HEK293 (cell line): ENCODE data around the gene COA8.

Experiments
- BCL11A ChIP-seq: fragments of 450-650 bp; formaldehyde crosslinking; IDR thresholded peaks from 2 replicates; pipeline ENCODE4 v1.5.1; 2016; ENCODE audit warnings: low read depth, missing biosample characterization, missing genetic modification characterization
- KLF16 ChIP-seq: fragments of 450-650 bp; formaldehyde crosslinking; IDR thresholded peaks from 2 replicates; pipeline ENCODE4 v1.5.1; 2017; ENCODE audit warnings: missing biosample characterization, missing genetic modification characterization
- SALL2 ChIP-seq: fragments of 450-650 bp; formaldehyde crosslinking; IDR thresholded peaks from 2 replicates; pipeline ENCODE4 v1.5.0; 2017; ENCODE audit warnings: missing biosample characterization, mild to moderate bottlenecking, missing genetic modification characterization, borderline replicate concordance
- SP2 ChIP-seq: fragments of 450-650 bp; formaldehyde crosslinking; IDR thresholded peaks from 2 replicates; pipeline ENCODE4 v1.5.1; 2016; ENCODE audit warnings: missing biosample characterization, missing genetic modification characterization
- YY2 ChIP-seq: fragments of 450-650 bp; formaldehyde crosslinking; IDR thresholded peaks from 2 replicates; pipeline ENCODE4 v1.5.1; 2016; ENCODE audit warnings: missing biosample characterization, missing genetic modification characterization
- ZBTB8A ChIP-seq: fragments of 450-650 bp; formaldehyde crosslinking; IDR thresholded peaks from 2 replicates; pipeline ENCODE4 v1.5.1; 2016; ENCODE audit warnings: missing biosample characterization, missing genetic modification characterization
- ZNF10 ChIP-seq: fragments of 450-650 bp; formaldehyde crosslinking; IDR thresholded peaks from 2 replicates; pipeline ENCODE4 v1.5.1; 2017; ENCODE audit warnings: missing biosample characterization, missing genetic modification characterization
- ZNF121 ChIP-seq: fragments of 450-650 bp; formaldehyde crosslinking; IDR thresholded peaks from 2 replicates; pipeline ENCODE4 v1.5.1; 2016; ENCODE audit warnings: missing biosample characterization, missing genetic modification characterization
- ZNF146 ChIP-seq: fragments of 450-650 bp; formaldehyde crosslinking; IDR thresholded peaks from 2 replicates; pipeline ENCODE4 v1.5.1; 2016; ENCODE audit warnings: missing biosample characterization, missing genetic modification characterization
- ZNF155 ChIP-seq: fragments of 450-650 bp; formaldehyde crosslinking; IDR thresholded peaks from 2 replicates; pipeline ENCODE4 v1.5.1; 2016; ENCODE audit warnings: missing biosample characterization, missing genetic modification characterization
- ZNF16 ChIP-seq: fragments of 450-650 bp; formaldehyde crosslinking; IDR thresholded peaks from 2 replicates; pipeline ENCODE4 v1.5.1; 2016; ENCODE audit warnings: low read depth, missing biosample characterization, missing genetic modification characterization
- ZNF184 ChIP-seq: fragments of 450-650 bp; IDR thresholded peaks from 2 replicates; pipeline ENCODE4 v1.5.1; 2018; ENCODE audit warnings: missing biosample characterization, mild to moderate bottlenecking, missing genetic modification characterization
- ZNF2 ChIP-seq: fragments of 450-650 bp; formaldehyde crosslinking; IDR thresholded peaks from 2 replicates; pipeline ENCODE4 v1.5.1; 2016; ENCODE audit warnings: missing biosample characterization, missing genetic modification characterization
- ZNF202 ChIP-seq: fragments of 450-650 bp; formaldehyde crosslinking; IDR thresholded peaks from 2 replicates; pipeline ENCODE4 v1.5.1; 2016; ENCODE audit warnings: missing biosample characterization, missing genetic modification characterization, borderline replicate concordance
- ZNF623 ChIP-seq: fragments of 450-650 bp; formaldehyde crosslinking; IDR thresholded peaks from 2 replicates; pipeline ENCODE4 v1.5.1; 2016; ENCODE audit warnings: missing biosample characterization, missing genetic modification characterization
- ZNF624 ChIP-seq: fragments of 450-650 bp; formaldehyde crosslinking; IDR thresholded peaks from 2 replicates; pipeline ENCODE4 v1.5.1; 2017; ENCODE audit warnings: missing biosample characterization, missing genetic modification characterization
- ZNF776 ChIP-seq: fragments of 450-650 bp; formaldehyde crosslinking; IDR thresholded peaks from 2 replicates; pipeline ENCODE4 v1.5.0; 2017; ENCODE audit warnings: missing biosample characterization, missing genetic modification characterization, borderline replicate concordance
- ZNF785 ChIP-seq: fragments of 450-650 bp; formaldehyde crosslinking; IDR thresholded peaks from 2 replicates; pipeline ENCODE4 v1.5.1; 2016; ENCODE audit warnings: missing biosample characterization, missing genetic modification characterization
- ZSCAN16 ChIP-seq: fragments of 450-650 bp; formaldehyde crosslinking; IDR thresholded peaks from 2 replicates; pipeline ENCODE4 v1.5.1; 2016; ENCODE audit warnings: missing biosample characterization, missing genetic modification characterization
- ZSCAN30 ChIP-seq: fragments of 450-650 bp; IDR thresholded peaks from 2 replicates; pipeline ENCODE4 v1.5.1; 2018; ENCODE audit warnings: missing biosample characterization, mild to moderate bottlenecking, missing genetic modification characterization, moderate library complexity
- TF ChIP-seq, protein P1 (sequence below): fragments of 450-650 bp; IDR thresholded peaks from 2 replicates; pipeline ENCODE4 v1.5.1; 2018; ENCODE audit warnings: missing biosample characterization, missing genetic modification characterization
- TF ChIP-seq, protein P2 (sequence below): fragments of 450-650 bp; formaldehyde crosslinking; IDR thresholded peaks from 2 replicates; pipeline ENCODE4 v1.5.1; 2016; ENCODE audit warnings: missing biosample characterization, missing genetic modification characterization
- TF ChIP-seq, protein P3 (sequence below): fragments of 450-650 bp; formaldehyde crosslinking; IDR thresholded peaks from 2 replicates; pipeline ENCODE4 v1.5.1; 2016; ENCODE audit warnings: missing biosample characterization, missing genetic modification characterization
- TF ChIP-seq, protein P4 (sequence below): fragments of 450-650 bp; formaldehyde crosslinking; IDR thresholded peaks from 2 replicates; pipeline ENCODE4 v1.5.1; 2016; ENCODE audit warnings: missing biosample characterization, missing genetic modification characterization
- TF ChIP-seq, protein P5 (sequence below): fragments of 450-650 bp; formaldehyde crosslinking; IDR thresholded peaks from 2 replicates; pipeline ENCODE4 v1.5.1; 2017; ENCODE audit warnings: missing biosample characterization, missing genetic modification characterization
- TF ChIP-seq, protein P6 (sequence below): fragments of 450-650 bp; formaldehyde crosslinking; IDR thresholded peaks from 2 replicates; pipeline ENCODE4 v1.5.1; 2016; ENCODE audit warnings: missing biosample characterization, missing genetic modification characterization
- TF ChIP-seq, protein P7 (sequence below): fragments of 450-650 bp; formaldehyde crosslinking; IDR thresholded peaks from 2 replicates; pipeline ENCODE4 v1.5.1; 2016; ENCODE audit warnings: missing biosample characterization, missing genetic modification characterization
- TF ChIP-seq, protein P8 (sequence below): fragments of 450-650 bp; formaldehyde crosslinking; IDR thresholded peaks from 2 replicates; pipeline ENCODE4 v1.5.1; 2016; ENCODE audit warnings: missing biosample characterization, missing genetic modification characterization

The COA8 gene

DNA sequence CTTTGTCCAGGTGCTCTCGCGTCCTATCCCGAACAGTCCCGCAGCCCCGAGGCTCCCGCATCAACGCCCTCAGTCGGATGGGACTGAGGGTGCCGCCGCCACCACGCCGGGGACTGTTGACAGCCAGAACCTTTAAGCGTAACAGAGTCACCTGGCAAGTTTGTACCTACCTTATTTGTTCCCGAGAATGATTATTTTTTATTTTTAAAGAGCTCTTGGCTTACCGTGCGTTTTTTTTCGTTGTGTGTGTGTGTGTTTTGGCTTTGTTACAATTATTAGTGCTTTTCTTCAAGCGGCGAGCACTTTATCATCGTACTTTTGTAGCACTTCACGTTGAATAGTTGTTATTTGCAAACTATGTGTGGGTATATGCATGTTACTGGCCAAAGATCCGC lies 463 bp downstream of the COA8 start (continued):
- TF ChIP-seq ZNF202 (tag by site-specific recombination) = no peak
- TF ChIP-seq, protein P1, sequence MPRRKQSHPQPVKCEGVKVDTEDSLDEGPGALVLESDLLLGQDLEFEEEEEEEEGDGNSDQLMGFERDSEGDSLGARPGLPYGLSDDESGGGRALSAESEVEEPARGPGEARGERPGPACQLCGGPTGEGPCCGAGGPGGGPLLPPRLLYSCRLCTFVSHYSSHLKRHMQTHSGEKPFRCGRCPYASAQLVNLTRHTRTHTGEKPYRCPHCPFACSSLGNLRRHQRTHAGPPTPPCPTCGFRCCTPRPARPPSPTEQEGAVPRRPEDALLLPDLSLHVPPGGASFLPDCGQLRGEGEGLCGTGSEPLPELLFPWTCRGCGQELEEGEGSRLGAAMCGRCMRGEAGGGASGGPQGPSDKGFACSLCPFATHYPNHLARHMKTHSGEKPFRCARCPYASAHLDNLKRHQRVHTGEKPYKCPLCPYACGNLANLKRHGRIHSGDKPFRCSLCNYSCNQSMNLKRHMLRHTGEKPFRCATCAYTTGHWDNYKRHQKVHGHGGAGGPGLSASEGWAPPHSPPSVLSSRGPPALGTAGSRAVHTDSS (tag by site-specific recombination) = no peak
- no peak for TF ChIP-seq ZNF155 (tag by site-specific recombination)
- TF ChIP-seq, protein P2, sequence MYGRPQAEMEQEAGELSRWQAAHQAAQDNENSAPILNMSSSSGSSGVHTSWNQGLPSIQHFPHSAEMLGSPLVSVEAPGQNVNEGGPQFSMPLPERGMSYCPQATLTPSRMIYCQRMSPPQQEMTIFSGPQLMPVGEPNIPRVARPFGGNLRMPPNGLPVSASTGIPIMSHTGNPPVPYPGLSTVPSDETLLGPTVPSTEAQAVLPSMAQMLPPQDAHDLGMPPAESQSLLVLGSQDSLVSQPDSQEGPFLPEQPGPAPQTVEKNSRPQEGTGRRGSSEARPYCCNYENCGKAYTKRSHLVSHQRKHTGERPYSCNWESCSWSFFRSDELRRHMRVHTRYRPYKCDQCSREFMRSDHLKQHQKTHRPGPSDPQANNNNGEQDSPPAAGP (tag by site-specific recombination) = 0 out of 2 replicates have a peak, but pooled peaks have one; percentile 6
- TF ChIP-seq ZNF10 (tag by site-specific recombination) = no peak
- TF ChIP-seq ZNF624 (tag by site-specific recombination) = no peak
- peak; percentile 1; the same call in 1 of the 2 replicates for TF ChIP-seq KLF16 (tag by site-specific recombination)
- TF ChIP-seq ZSCAN16 (tag by site-specific recombination) = no peak
- no peak for TF ChIP-seq YY2
- no peak for TF ChIP-seq ZNF776
- no peak for TF ChIP-seq ZSCAN30
- TF ChIP-seq ZNF623 (tag by site-specific recombination) = no peak
- TF ChIP-seq, protein P3, sequence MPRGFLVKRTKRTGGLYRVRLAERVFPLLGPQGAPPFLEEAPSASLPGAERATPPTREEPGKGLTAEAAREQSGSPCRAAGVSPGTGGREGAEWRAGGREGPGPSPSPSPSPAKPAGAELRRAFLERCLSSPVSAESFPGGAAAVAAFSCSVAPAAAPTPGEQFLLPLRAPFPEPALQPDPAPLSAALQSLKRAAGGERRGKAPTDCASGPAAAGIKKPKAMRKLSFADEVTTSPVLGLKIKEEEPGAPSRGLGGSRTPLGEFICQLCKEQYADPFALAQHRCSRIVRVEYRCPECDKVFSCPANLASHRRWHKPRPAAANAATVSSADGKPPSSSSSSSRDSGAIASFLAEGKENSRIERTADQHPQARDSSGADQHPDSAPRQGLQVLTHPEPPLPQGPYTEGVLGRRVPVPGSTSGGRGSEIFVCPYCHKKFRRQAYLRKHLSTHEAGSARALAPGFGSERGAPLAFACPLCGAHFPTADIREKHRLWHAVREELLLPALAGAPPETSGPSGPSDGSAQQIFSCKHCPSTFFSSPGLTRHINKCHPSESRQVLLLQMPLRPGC (tag by site-specific recombination) = no peak
- 0 out of 2 replicates have a peak, but pooled peaks have one; percentile 7 for TF ChIP-seq ZNF2 (tag by site-specific recombination)
- TF ChIP-seq ZNF785 (tag by site-specific recombination) = no peak
- TF ChIP-seq, protein P4, sequence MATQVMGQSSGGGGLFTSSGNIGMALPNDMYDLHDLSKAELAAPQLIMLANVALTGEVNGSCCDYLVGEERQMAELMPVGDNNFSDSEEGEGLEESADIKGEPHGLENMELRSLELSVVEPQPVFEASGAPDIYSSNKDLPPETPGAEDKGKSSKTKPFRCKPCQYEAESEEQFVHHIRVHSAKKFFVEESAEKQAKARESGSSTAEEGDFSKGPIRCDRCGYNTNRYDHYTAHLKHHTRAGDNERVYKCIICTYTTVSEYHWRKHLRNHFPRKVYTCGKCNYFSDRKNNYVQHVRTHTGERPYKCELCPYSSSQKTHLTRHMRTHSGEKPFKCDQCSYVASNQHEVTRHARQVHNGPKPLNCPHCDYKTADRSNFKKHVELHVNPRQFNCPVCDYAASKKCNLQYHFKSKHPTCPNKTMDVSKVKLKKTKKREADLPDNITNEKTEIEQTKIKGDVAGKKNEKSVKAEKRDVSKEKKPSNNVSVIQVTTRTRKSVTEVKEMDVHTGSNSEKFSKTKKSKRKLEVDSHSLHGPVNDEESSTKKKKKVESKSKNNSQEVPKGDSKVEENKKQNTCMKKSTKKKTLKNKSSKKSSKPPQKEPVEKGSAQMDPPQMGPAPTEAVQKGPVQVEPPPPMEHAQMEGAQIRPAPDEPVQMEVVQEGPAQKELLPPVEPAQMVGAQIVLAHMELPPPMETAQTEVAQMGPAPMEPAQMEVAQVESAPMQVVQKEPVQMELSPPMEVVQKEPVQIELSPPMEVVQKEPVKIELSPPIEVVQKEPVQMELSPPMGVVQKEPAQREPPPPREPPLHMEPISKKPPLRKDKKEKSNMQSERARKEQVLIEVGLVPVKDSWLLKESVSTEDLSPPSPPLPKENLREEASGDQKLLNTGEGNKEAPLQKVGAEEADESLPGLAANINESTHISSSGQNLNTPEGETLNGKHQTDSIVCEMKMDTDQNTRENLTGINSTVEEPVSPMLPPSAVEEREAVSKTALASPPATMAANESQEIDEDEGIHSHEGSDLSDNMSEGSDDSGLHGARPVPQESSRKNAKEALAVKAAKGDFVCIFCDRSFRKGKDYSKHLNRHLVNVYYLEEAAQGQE (tag by site-specific recombination) = no peak
- no peak for TF ChIP-seq ZNF121 (tag by site-specific recombination)
- no peak for TF ChIP-seq SALL2 (tag by site-specific recombination)
- TF ChIP-seq, protein P5, sequence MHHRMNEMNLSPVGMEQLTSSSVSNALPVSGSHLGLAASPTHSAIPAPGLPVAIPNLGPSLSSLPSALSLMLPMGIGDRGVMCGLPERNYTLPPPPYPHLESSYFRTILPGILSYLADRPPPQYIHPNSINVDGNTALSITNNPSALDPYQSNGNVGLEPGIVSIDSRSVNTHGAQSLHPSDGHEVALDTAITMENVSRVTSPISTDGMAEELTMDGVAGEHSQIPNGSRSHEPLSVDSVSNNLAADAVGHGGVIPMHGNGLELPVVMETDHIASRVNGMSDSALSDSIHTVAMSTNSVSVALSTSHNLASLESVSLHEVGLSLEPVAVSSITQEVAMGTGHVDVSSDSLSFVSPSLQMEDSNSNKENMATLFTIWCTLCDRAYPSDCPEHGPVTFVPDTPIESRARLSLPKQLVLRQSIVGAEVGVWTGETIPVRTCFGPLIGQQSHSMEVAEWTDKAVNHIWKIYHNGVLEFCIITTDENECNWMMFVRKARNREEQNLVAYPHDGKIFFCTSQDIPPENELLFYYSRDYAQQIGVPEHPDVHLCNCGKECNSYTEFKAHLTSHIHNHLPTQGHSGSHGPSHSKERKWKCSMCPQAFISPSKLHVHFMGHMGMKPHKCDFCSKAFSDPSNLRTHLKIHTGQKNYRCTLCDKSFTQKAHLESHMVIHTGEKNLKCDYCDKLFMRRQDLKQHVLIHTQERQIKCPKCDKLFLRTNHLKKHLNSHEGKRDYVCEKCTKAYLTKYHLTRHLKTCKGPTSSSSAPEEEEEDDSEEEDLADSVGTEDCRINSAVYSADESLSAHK (tag by site-specific recombination) = no peak
- TF ChIP-seq ZNF184 (tag by site-specific recombination) = no peak
- TF ChIP-seq SP2 (tag by site-specific recombination) = 0 out of 2 replicates have a peak, but pooled peaks have one; percentile 1
- TF ChIP-seq, protein P6, sequence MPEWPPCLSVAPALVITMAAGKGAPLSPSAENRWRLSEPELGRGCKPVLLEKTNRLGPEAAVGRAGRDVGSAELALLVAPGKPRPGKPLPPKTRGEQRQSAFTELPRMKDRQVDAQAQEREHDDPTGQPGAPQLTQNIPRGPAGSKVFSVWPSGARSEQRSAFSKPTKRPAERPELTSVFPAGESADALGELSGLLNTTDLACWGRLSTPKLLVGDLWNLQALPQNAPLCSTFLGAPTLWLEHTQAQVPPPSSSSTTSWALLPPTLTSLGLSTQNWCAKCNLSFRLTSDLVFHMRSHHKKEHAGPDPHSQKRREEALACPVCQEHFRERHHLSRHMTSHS (tag by site-specific recombination) = no peak
- TF ChIP-seq, protein P7, sequence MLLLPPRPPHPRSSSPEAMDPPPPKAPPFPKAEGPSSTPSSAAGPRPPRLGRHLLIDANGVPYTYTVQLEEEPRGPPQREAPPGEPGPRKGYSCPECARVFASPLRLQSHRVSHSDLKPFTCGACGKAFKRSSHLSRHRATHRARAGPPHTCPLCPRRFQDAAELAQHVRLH (tag by site-specific recombination) = no peak
- no peak for TF ChIP-seq ZNF146
- TF ChIP-seq ZNF16 (tag by site-specific recombination) = no peak
- TF ChIP-seq, protein P8, sequence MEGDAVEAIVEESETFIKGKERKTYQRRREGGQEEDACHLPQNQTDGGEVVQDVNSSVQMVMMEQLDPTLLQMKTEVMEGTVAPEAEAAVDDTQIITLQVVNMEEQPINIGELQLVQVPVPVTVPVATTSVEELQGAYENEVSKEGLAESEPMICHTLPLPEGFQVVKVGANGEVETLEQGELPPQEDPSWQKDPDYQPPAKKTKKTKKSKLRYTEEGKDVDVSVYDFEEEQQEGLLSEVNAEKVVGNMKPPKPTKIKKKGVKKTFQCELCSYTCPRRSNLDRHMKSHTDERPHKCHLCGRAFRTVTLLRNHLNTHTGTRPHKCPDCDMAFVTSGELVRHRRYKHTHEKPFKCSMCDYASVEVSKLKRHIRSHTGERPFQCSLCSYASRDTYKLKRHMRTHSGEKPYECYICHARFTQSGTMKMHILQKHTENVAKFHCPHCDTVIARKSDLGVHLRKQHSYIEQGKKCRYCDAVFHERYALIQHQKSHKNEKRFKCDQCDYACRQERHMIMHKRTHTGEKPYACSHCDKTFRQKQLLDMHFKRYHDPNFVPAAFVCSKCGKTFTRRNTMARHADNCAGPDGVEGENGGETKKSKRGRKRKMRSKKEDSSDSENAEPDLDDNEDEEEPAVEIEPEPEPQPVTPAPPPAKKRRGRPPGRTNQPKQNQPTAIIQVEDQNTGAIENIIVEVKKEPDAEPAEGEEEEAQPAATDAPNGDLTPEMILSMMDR (tag by site-specific recombination) = 0 out of 2 replicates have a peak, but pooled peaks have one; percentile 1
- no peak for TF ChIP-seq BCL11A
- no peak for TF ChIP-seq ZBTB8A (tag by site-specific recombination)
